ENCODE results near the gene SYCN. TPM values are rescaled to one million over a fixed set of nuclear protein-coding genes. Genes with fewer than 3 reads are reported as not detected.

The SYCN gene
- total and polyA plus RNA-seq, 2 donors (not counting 3 experiments of a cell fraction or from before 2014, with no cell fraction given), result not detected

DNA sequence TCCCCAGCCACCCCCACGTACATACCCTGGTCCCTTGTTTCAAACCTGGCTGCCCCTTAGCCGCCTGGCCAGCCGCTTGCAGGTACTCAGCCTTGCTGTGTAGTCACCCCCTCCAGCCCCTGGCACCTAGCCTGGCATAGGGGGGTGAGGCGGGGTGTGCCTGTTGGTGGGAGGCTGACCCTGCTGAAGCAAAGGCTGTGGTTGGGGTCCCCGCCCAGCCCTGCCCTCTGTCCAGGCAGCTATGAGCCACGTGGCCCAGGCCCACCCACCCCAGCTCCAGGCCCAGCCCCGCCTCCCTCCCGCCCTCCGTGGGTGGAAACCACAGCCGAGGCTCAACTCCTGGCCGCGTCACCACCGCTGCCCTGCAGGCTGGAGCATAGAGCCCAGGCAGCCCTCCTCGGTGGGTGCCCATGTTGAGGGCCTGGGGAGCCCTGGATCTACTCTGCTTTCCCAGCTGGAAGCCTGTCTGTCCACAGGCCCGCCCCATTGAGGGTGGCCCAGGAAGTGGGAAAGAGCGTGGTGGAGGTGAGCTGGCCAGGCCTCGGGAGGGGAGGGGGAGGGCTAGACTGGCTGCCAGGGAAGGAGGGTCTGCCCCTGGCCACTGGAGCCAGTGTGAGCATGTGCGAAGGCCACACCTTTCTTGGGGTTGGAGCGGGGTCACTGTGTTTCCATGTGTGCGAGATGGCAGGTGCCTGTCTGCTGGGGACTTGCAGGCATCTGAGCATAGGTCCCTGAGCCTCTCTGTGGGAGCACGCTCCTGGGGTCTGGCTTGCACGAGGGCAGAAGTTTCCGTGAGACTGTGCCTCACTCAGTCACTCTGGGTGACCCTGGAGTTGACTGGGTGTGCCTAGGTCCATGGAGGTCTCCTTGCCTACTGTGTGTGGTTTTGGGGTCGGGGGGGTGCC, 47.5 kb downstream of the SYCN start:
- Histone ChIP-seq H3K4me3 (replicated peaks in 1 of 3; ENCODE audit: insufficient read depth in 1 of 3, low read depth in 1 of 3, low read length in 3 of 3) (no peak overlapping the region), H3K9ac (replicated peaks; ENCODE audit: extremely low read depth, insufficient read depth, low read length) (no peak overlapping the region), H2AFZ (ENCODE audit: low read depth, low read length) (no peak overlapping the region), H3K36me3 (ENCODE audit: control insufficient read depth in 2 of 2, extremely low read depth in 1 of 2, insufficient read depth in 2 of 2, low read length in 2 of 2) (no peaks in the 10 kb centered on the region), H3K4me2 (ENCODE audit: insufficient read depth, low read length) (no peak overlapping the region), H3K27ac (ENCODE audit: insufficient read depth, low read depth, low read length) (no peak overlapping the region), H3K79me2 (ENCODE audit: control insufficient read depth, insufficient read depth, low read length) (peaks cover 38% of the 10 kb centered on the region), H3K4me1 (ENCODE audit: control insufficient read depth, extremely low read depth, insufficient read depth, low read length) (peaks cover 9% of the 10 kb centered on the region), H3K9me3 (replicated peaks; ENCODE audit: control insufficient read depth, insufficient read depth, low read length) (no peaks in the 10 kb centered on the region), H3K9me1 (replicated peaks; ENCODE audit: control insufficient read depth, extremely low read depth, insufficient read depth, low read length) (no peaks in the 10 kb centered on the region), H3K27me3 (ENCODE audit: control insufficient read depth in 2 of 2, insufficient read depth in 2 of 2, low read length in 2 of 2) (no peaks in the 10 kb centered on the region), H4K20me1 (replicated peaks; ENCODE audit: control insufficient read depth, extremely low read depth, insufficient read depth, low read length) (no peaks in the 10 kb centered on the region)
- intact Hi-C loops (cut with micrococcal nuclease) (no loop called here), dilution Hi-C loops (cut with MboI; ENCODE audit: extremely low pct_ligation_motif_present, low sequenced_read_pairs) (no loop called here)
- TF ChIP-seq POLR2A (IDR thresholded peaks at IDR 0.05; ENCODE audit: low read depth, low read length), result no peak
- ChIA-PET CTCF (interaction anchor here (0.7 to 1.6 kb wide), 5 partner anchors 8 to 105 kb away, joined by 3 to 4 read pairs (median 3); no protein-coding TSS in a partner anchor), POLR2A (no interaction called here)
- BruUV-seq (replicated peaks), result no TSS peak
- DNase-seq (ENCODE audit: low read depth, low spot score) (no peak), FAIRE-seq (no peak)

DNA sequence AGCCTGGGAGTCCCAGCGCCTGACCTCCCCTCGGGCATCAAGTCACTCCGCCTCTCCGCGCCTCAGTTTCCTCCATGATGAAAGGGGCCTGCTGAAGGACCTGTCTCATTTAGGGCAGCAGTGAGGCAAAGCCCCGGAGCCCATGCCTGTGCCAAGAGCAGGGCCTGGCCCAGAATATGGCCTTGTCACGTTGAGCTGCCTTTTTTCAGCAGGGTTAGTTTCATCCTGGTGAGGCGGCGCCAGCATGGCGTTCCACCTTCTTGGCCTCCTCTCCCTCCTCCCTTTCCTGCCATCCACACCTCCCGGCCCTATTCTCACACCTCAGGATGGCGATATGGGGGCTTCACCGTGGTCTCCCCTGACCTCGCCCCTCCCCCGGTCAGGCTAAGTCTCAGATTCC, 48.3 kb downstream of the SYCN start:
- BruUV-seq (replicated peaks), result no TSS peak
- H3K9ac ChIP-seq (replicated peaks; ENCODE audit: extremely low read depth, insufficient read depth, low read length), result no peak overlapping the region

More for the DNA sequence above, 48.3 kb downstream of the SYCN start:
- dilution Hi-C loops (cut with MboI; ENCODE audit: extremely low pct_ligation_motif_present, low sequenced_read_pairs) (no loop called here), intact Hi-C loops (cut with micrococcal nuclease) (no loop called here)
- no peaks in the 10 kb centered on the region for H3K9me1 ChIP-seq (replicated peaks; ENCODE audit: control insufficient read depth, extremely low read depth, insufficient read depth, low read length)
- H4K20me1 ChIP-seq (replicated peaks; ENCODE audit: control insufficient read depth, extremely low read depth, insufficient read depth, low read length), result no peaks in the 10 kb centered on the region
- CTCF ChIA-PET, result interaction anchor here (0.8 to 1.6 kb wide), 5 partner anchors 9 to 34 kb away, joined by 3 to 4 read pairs (median 3); no protein-coding TSS in a partner anchor
- H3K9me3 ChIP-seq (replicated peaks; ENCODE audit: control insufficient read depth, insufficient read depth, low read length), result no peaks in the 10 kb centered on the region
- POLR2A ChIA-PET, result no interaction called here
- peaks cover 6% of the 10 kb centered on the region for H3K4me1 ChIP-seq (ENCODE audit: control insufficient read depth, extremely low read depth, insufficient read depth, low read length)
- no peaks in the 10 kb centered on the region for H3K36me3 ChIP-seq (ENCODE audit: control insufficient read depth in 2 of 2, extremely low read depth in 1 of 2, insufficient read depth in 2 of 2, low read length in 2 of 2)
- FAIRE-seq, result no peak
- TF ChIP-seq EZH2 (IDR thresholded peaks at IDR 0.05; ENCODE audit: borderline replicate concordance, low read depth, low read length, severe bottlenecking) (no peak), JUN (IDR thresholded peaks at IDR 0.05; ENCODE audit: borderline replicate concordance, insufficient read depth, insufficient read length, low read depth) (no peak), MYC (IDR thresholded peaks at IDR 0.05; ENCODE audit: low read depth, low read length) (no peak), POLR2AphosphoS5 (IDR thresholded peaks at IDR 0.05; ENCODE audit: insufficient read depth, low read depth, low read length) (no peak), GATA2 (IDR thresholded peaks at IDR 0.05; ENCODE audit: insufficient read depth, insufficient read length, low read depth, low read length) (no peak), POLR2A (IDR thresholded peaks at IDR 0.05; ENCODE audit: low read depth, low read length) (no peak), FOS (IDR thresholded peaks at IDR 0.05; ENCODE audit: borderline replicate concordance, insufficient read depth, low read length) (no peak)
- TF ChIP-seq, protein P1, sequence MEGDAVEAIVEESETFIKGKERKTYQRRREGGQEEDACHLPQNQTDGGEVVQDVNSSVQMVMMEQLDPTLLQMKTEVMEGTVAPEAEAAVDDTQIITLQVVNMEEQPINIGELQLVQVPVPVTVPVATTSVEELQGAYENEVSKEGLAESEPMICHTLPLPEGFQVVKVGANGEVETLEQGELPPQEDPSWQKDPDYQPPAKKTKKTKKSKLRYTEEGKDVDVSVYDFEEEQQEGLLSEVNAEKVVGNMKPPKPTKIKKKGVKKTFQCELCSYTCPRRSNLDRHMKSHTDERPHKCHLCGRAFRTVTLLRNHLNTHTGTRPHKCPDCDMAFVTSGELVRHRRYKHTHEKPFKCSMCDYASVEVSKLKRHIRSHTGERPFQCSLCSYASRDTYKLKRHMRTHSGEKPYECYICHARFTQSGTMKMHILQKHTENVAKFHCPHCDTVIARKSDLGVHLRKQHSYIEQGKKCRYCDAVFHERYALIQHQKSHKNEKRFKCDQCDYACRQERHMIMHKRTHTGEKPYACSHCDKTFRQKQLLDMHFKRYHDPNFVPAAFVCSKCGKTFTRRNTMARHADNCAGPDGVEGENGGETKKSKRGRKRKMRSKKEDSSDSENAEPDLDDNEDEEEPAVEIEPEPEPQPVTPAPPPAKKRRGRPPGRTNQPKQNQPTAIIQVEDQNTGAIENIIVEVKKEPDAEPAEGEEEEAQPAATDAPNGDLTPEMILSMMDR (IDR thresholded peaks at IDR 0.05; ENCODE audit: extremely low read depth in 1 of 2, insufficient read depth in 1 of 2, low read depth in 1 of 2, low read length in 2 of 2), result no peak
- TF ChIP-seq, protein P2, sequence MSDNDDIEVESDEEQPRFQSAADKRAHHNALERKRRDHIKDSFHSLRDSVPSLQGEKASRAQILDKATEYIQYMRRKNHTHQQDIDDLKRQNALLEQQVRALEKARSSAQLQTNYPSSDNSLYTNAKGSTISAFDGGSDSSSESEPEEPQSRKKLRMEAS (IDR thresholded peaks at IDR 0.05; ENCODE audit: insufficient read depth, insufficient read length), result no peak
- H3K27ac ChIP-seq (ENCODE audit: insufficient read depth, low read depth, low read length), result no peak overlapping the region
- H3K27me3 ChIP-seq (ENCODE audit: control insufficient read depth in 2 of 2, insufficient read depth in 2 of 2, low read length in 2 of 2), result no peaks in the 10 kb centered on the region
- H3K4me2 ChIP-seq (ENCODE audit: insufficient read depth, low read length), result no peak overlapping the region
- H2AFZ ChIP-seq (ENCODE audit: low read depth, low read length), result no peak overlapping the region
- no peak for DNase-seq (ENCODE audit: low read depth, low spot score)
- no peak overlapping the region for H3K4me3 ChIP-seq (replicated peaks in 1 of 3; ENCODE audit: insufficient read depth in 1 of 3, low read depth in 1 of 3, low read length in 3 of 3)
- H3K79me2 ChIP-seq (ENCODE audit: control insufficient read depth, insufficient read depth, low read length), result peaks cover 36% of the 10 kb centered on the region
